ENCODE data around the gene CDC6.

GRCh38 chr17:40340880-40341807 is 53.5 kb downstream of the CDC6 start:
- no peak for TF ChIP-seq CTCF (IDR thresholded peaks at IDR 0.05)
- no peak for TF ChIP-seq EZH2phosphoT487 (IDR thresholded peaks at IDR 0.05)
